ENCODE results near the gene TSHZ3. TPM values are rescaled to one million over a fixed set of nuclear protein-coding genes. Genes with fewer than 3 reads are reported as not detected.

The TSHZ3 gene
- total and polyA plus RNA-seq, 2 of the 8 experiments (the other 6 are each of a cell fraction or from before 2014, with no cell fraction given), result 3.1 to 12.3 TPM

DNA sequence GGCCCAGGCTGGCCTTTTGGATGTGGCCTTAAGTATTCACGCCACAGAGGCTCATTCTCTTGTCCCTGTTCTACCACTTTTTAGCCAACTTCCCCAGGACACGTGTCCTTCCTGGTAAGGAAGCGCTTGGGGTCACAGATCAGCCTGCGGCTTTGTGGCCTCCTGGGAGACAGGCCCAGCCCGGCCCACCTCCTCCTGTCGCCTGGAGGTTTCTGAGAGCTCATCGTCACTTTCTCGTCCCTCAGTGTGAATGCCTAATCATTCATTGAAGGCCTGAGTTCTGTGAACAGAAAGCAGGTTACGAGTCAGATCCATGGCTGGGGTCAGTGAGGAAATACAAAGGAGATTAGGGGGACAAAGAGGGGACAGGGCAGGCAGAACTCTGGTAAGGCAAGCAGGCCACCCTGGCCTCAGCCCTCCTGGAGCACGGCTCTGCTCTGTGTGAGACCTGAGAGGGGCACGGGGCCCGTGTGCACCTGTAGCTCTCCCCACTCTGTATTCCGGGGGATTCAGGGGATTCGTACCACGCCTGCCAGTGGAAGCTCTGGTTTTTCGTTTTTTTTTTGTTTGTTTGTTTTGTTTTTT is 38.6 kb upstream of the TSHZ3 start (continued):
- TF ChIP-seq GTF2F1 (IDR thresholded peaks at IDR 0.05; ENCODE audit: borderline replicate concordance, low read depth, low read length), result no peak
